Astrocyte of the spinal cord (primary cell): ENCODE data around the gene IGF2BP3.

ENCODE experiments used
- DNase-seq: peaks from one replicate; pipeline ENCODE4 v3.0.0; 2011; ENCODE audit warnings: low read depth, low spot score
- H3K4me3 ChIP-seq: 2 replicates; pipeline ENCODE4 v1.5.1; 2011; ENCODE audit warnings: low read depth, mild to moderate bottlenecking, low read length, moderate library complexity
- CTCF ChIP-seq: IDR thresholded peaks from 2 replicates; pipeline ENCODE4 v1.5.1; 2012; ENCODE audit warnings: low read depth, mild to moderate bottlenecking, low read length, inconsistent platforms
- in situ Hi-C: cut with HindIII; loops from 2 replicates; pipeline ENCODE4 v1.10.0; 2017; ENCODE audit warnings: low sequenced_read_pairs

The IGF2BP3 gene

DNA sequence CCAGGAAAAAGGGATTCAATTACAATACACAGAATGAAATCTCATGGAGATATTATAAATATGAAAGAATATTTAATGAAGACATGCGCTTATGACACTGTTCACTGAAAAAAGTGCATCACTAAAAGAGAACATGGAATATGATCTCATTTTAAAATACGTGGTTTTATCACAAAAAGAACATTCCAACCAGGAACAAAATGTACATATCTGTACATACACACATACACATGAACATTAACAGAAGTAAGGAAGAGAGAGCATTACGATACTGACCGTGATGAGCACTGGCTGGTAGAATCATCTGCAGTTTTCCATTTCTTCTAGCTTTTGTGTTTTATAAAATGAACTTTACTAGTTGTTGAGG is 39.4 kb downstream of the IGF2BP3 start:
- no peak overlapping the region for H3K4me3 ChIP-seq
- no peak for TF ChIP-seq CTCF
- in situ Hi-C loops, result no loop called here
- DNase-seq, result no peak

- in situ Hi-C loops, result no loop called here
- no peak for DNase-seq
- H3K4me3 ChIP-seq, result no peak overlapping the region
- no peak for TF ChIP-seq CTCF
Measured at GRCh38 chr7:23426876-23427275, 43.4 kb downstream of the IGF2BP3 start.

DNA sequence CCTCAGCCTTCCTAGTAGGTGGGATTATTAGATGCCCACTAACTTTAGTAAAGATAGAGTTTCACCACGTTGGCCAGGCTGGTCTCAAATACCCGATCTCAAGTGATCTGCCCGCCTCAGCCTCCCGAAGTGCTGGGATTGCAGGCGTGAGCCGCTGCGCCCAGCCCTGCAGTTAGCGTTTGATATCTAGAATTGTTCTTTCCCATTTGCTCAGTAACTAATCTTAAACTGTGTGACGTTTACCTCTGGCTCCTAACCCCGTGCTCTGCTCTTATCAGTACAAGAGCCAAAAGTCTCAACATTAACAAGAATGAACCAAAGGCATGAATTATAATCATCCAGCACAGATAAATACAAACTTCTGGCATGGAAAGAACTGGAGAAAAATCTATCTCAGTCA is 47.4 kb downstream of the IGF2BP3 start:
- no peak overlapping the region for H3K4me3 ChIP-seq
- no peak for TF ChIP-seq CTCF
- no peak for DNase-seq
- in situ Hi-C loops, result no loop called here

DNA sequence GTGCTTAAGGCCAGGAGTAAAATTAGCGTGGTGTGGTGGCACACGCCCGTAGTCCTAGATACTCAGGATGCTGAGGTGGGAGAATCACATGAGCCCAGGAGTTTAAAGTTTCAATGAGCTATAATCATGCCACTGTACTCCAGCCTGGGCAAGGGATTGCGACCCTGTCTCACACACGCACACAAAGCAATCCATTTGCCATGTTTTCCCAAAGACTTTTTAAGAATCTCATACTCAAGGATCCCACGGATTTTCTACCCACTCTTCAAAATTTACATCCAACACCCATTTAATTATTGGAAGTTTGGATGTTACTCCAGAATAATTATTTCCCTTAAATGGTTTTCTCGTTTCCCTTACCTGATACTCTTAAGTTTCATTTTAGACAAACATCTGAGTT is 47.9 kb downstream of the IGF2BP3 start:
- H3K4me3 ChIP-seq, result no peak overlapping the region
- no peak for DNase-seq
- in situ Hi-C loops, result no loop called here
- TF ChIP-seq CTCF, result no peak

- DNase-seq, result no peak
- H3K4me3 ChIP-seq, result no peak overlapping the region
- in situ Hi-C loops, result no loop called here
- TF ChIP-seq CTCF, result no peak
Measured at GRCh38 chr7:23419845-23420244, 50.4 kb downstream of the IGF2BP3 start.

GRCh38 chr7:23419160-23419559 is 51.1 kb downstream of the IGF2BP3 start:
- no peak overlapping the region for H3K4me3 ChIP-seq
- in situ Hi-C loops, result no loop called here
- TF ChIP-seq CTCF, result no peak
- no peak for DNase-seq

- in situ Hi-C loops, result no loop called here
- H3K4me3 ChIP-seq, result no peak overlapping the region
- no peak for TF ChIP-seq CTCF
Measured at GRCh38 chr7:23418046-23418445, 52.2 kb downstream of the IGF2BP3 start.

More at GRCh38 chr7:23418046-23418445, 52.2 kb downstream of the IGF2BP3 start:
- DNase-seq, result peak; percentile 62
